Measurements from ENCODE around the gene NEMP1.
A peak's percentile ranks its signal among the peaks of the same experiment; 100 is the strongest.

NEMP1 gene

DNA sequence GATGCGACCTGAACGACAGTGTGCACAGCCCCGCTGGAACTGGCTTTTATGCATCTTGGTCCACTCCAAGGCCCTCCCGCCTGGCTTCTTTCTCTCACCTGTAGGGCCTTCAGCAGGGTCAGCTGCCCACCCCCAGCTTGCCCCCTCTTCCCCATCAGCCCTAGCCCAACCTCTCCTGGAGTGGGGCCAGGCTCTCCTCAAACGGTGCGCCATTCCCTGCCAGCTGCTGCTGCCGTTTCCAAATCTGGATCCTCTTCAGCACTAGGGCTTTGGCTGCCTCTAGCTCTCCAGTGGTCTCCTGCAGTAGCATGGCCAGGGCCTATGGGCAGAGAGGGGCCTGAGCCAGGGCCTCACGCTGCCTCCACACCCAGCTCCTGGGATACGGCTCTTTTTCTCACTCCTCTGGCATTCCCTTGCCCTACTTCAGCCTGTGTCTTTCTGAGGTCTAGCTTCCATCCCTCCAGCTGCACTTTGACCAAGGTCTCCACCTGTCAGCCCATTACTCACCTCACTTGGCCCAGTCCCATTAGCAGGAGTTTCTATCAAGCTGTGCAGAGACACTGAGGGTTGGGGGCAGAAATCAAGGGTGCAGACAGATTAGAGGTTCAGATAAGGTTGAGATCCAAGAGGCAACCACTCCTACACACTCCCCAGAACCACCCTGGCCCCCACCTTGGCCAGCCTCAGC is 27.6 kb upstream of the NEMP1 start:
- no peak for DNase-seq

DNA sequence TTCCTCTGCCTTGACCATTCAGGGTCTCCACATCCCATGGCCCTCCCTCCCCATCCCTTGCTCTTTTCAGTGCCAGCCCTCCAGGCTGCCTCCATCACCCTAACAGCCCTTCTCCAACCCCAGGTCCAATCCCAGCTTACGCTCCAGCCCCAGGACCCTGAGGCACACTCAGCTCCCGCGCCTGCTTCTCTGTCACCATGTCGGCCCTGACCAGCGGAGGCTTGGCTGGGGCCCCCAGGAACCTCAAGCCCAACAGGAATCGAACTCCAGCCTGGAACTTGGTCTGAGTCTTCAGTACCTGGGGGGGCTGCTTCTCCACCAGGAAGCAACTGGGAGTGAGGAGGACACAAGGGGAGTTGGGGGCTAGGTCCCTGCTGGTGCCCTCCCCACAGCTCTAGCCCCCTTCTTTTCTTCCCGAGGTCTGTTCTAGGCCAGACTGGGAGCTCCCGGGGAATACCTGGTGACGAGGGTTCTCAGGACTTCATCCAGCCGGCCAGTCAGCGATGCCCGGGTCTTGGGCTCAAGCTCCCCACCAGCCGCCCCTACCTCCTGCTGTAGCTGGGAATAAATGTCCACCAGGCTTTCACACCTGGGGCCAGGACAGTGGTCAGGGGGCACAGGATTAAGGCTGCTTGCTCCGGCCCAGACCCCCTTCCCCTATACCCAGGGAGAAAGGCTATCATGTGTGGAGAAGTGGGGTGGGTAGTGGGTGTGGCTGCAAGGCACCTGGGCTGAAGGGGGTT is 26.6 kb upstream of the NEMP1 start:
- no peak for DNase-seq

DNA sequence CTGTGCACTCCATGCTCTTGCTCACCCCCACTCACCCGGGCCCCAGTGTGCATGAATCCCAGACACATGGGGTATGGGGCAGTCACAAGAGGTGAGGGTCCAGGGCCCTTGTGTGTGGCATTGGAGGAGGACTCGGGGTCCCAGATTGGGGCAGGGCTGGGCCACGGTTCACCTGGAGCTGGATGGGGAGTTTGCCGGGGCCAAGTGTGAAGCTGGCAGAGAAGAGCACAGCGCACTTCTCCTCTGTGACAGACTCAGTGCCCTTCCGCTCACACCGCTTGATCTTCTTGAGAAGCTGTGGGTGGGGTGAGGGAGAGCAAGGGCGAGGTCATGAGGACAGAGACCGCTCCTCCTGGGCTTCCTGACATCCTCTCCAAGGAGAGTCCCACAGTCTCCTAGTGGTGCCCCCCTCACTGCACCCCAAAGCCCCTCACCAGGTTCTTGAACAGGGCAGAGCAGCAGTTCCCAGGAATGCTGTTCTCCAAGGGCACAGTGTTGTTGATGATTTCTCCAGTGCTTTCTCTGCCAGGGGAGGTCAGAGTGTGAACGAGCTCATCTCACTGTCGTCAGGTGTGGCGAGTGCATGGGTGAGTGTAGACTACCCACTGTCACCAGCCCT is 25.8 kb upstream of the NEMP1 start:
- DNase-seq = no peak

DNA sequence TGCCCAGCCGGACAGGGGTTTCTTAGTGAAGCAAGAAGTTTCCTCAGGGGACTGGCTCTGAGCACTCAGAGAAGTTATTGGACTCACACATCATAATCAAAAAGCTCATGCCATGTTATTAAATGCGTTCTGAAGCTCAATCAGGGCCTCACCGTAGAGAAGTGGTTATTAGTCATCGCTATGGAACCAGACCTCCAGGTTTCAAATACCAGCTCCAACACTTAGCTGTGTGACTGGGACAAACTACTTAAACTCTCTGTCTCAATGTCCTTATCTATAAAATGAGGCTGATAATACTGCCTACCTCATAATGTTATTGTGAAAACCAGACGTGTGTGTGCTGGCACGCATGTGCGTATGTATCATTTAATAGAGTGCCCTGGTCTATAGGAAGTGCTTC is 25.3 kb upstream of the NEMP1 start:
- DNase-seq = no peak

DNA sequence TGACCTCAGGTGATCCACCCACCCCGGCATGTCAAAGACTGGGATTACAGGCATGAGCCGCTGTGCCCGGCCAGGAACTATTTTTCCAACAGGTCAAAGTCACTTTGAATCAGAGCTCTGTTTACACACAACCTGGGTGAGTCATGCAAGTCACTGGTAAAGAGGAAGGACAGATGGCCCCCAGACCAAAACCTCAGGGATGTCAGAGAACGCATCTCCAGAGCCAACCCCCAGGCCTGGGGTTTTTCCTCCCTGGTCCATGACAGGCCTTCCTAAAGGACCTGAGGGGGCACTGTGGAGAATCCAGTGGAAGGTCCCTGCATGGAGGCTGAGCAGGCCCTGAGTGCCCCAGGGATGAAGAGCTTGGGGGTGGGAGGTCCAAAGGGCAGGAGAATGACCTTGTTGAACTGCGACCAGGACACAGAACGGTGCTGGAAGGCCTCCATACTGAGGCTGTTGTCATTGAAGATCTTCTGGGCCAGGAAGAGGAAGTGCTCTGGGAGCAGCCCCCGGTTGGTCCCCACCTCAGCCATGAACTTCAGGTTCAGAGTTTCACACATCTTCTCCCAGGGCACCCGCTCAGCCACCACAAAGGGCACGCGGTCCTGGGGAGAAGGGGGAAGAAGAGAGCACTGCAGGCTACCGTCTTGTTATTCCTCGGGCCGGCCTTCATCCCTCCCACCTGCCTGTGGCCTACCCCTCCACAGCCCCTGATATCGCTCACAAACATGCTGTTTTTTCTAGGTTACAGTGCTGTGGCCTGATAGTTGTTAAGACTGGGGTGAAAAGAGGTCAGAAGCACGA is 23.5 kb upstream of the NEMP1 start:
- no peak for DNase-seq

DNA sequence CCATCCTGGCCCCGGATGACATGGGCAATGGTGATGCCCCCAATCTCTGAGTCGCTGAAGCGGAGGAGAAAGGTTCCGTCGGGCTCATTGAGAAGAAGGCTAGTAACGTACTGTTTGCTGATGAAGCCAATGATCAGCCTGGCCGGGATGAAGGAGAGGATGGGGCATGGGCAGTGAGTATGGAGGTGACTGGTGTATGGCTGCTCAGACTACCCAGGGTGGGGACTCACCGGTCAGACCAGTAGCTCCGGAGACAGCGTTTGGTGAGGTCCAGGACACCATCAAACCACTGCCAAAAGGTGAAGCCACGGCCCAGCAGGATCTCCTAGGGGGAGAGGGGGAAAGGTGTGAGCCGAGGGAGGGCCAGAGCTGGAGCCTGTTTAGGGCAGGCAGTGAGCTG is 21.2 kb upstream of the NEMP1 start:
- DNase-seq = no peak

GRCh38 chr12:57099047-57099714 is 20.6 kb upstream of the NEMP1 start:
- DNase-seq = no peak

GRCh38 chr12:57098546-57098945 is 20.0 kb upstream of the NEMP1 start:
- no peak for DNase-seq

GRCh38 chr12:57097554-57097835 is 18.9 kb upstream of the NEMP1 start:
- no peak for DNase-seq

- no peak for DNase-seq
Measured at GRCh38 chr12:57096748-57097553, 18.4 kb upstream of the NEMP1 start.

DNA sequence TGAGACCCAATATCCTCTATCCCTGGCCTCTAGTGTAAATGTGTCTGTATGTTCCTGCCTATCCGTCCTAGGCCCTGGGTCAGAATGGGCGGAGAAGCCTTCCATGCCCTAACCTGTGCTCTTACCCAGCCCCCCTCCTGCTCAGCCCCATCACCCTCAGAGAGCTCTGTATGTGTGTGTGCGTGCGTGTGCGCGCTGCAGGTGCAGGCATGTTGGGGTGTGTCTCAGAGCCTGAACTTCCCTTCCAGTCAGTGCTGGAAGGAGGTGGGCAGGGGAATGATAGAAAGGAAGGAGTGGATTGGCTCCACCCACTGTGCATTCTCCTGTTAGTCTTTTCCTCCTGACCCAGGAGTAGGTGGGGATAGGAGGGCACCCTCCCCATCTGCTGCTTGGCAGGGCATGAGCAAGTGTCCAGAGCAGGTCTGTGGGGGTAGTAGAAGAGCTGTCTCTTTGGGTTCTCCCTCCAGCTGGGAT is 17.5 kb upstream of the NEMP1 start:
- DNase-seq = no peak

DNA sequence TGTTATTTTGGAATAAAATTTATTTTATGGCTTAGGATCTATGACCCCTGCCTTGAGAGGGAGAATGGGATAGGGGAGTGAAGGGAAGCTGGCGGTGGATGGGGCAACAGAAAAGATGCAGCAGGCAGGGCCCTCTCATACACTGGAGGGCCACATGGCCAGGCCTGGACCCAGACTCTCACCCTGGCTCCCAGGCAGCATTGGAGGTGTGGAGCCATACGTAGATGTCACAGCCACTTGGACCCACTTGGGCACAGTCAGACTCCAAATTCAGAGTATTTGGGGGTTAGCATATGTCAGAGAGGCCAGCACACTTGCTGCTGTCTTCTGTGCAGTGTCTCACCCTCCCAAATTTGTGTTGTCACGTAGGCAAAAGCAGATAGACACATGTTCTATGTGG is 16.8 kb upstream of the NEMP1 start:
- DNase-seq = no peak

DNA sequence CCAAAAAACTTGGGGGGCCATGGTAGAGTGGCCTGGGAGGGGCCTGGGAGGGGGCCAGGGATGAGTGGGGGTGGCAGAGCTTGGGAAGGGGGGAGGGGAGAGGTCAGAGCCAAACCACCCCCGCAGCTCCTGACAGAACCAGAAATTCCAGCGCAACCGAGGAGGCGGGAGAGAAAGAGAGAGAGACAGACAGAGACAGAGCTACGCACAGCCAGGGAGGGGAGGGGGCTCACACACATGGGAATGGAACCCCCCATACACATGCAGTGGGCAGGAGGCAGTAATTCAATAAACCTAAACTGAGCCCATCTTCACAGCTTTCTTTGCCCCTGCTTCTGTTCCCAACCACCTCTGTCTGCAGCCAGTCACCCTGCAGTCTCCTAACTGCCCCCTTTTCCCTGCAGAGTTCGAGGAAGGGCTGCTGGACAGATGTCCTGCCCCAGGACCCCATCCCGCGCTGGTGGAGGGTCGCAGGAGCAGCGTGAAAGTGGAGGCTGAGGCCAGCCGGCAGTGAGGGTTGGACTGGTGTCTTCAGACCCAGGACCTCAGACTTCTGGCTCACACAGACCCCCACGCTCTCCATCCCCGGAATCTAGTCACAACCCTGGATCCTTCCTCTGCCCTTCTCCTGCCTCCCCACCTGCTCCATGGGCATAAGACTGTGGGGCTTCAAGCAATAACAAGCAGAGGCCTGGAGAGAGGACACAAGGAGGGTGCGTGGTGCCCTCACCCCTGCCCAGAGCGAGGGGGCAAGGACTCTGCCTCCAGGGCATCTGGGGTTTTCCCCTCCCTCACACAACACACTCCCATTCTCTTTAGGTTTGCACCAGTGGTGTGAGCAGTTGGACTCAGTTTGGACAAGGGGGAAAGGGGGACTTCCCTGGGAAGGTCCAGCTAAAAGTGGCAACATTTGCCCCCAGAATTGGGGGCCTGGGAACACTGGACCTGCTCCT is 15.9 kb upstream of the NEMP1 start:
- DNase-seq = no peak

GRCh38 chr12:57093415-57094207 is 15.0 kb upstream of the NEMP1 start:
- DNase-seq = peak; percentile 33

GRCh38 chr12:57092876-57093414 is 14.4 kb upstream of the NEMP1 start:
- no peak for DNase-seq

DNA sequence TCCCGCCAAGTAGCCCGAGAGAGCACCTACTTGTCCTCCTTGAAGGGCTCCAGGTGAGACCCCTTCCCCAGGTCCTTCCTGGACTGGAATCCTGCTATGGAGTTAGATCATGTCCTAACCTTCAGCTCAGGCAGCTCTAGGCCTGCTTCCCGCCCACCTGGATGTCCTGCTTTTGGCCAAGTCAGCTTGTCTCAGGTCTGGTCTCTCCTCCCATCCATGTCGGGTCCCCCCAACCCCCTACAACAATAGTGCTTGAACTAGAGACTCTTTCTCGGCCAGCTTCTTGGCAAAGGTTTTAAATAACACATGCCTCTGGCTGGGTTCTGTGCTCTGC is 13.9 kb upstream of the NEMP1 start:
- DNase-seq = no peak

GRCh38 chr12:57091638-57092528 is 13.3 kb upstream of the NEMP1 start:
- no peak for DNase-seq

GRCh38 chr12:57090924-57091637 is 12.5 kb upstream of the NEMP1 start:
- no peak for DNase-seq
